HG03571 (cell line): ENCODE results near the gene AGPAT3.

Experiments
- ATAC-seq: cut with Tn5 transposase; IDR thresholded peaks from one replicate; pipeline ENCODE4 v1.9.1; 2021; ENCODE audit not compliant: unreplicated experiment

AGPAT3 gene

DNA sequence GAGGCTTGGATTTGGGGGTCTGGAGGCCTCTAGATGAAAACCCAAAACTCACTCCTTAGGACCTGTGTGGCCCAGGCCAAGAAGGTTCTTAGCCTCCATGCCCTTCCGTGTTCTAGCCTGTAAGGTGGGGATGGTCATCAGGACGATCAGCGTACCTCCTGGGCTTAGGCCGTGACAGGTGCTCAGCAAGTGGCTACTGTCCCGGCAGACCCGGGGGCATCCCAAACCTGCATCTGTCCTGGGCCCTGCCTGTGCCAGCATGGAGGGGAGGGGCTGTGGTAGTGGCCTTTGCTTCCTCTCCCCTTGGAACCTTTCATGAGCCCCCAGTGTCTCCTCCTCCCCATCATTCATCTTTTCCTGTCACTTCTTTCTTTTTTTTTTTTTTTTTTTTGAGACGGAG is 124.4 kb downstream of the AGPAT3 start:
- ATAC-seq: no peak

DNA sequence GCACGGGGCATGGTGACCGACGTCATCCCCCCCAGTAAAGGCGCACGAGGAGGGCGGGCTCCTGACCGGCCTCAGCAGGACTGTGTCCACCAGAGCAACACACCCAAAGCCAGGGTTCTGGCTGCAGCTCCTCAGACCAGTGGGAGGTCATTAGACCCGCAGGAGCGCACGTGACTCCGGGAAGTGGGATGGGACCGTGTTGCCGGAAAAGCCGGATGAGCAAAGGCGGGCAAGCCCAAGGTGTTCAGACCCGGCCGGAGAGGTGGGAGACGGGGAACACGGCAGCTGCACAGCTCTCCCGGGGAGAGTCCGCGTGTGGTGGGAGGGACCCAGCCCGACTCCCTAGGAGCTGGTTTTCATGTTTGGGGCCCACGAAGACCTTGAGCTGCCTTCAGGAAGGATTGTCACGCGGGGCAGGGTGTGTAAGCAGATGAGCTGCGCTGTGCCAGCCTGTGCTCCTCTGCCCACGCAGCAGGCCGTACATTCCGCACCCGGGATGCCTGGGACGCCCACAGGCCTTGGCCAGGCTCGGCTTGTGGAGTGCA is 126.5 kb downstream of the AGPAT3 start:
- ATAC-seq: no peak

DNA sequence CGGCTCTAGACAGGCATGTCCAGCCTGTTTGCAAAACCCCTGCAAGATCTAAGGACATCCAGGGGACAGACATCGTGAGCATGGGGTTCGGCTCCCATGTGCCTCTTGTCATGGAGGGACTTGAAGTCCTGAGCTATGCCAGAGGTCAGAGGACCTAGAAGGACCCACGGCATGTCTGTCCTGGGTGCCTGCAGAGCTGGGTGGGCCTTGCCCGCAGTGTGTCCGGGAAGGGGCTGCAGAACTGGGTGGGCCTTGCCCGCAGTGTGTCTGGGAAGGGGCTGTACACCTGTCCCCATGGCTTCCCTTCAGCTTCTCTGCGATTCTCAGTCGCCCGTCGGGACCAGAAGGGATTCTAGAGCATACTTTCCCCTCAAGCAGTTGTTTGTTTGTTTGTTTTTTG is 127.1 kb downstream of the AGPAT3 start:
- ATAC-seq: no peak

DNA sequence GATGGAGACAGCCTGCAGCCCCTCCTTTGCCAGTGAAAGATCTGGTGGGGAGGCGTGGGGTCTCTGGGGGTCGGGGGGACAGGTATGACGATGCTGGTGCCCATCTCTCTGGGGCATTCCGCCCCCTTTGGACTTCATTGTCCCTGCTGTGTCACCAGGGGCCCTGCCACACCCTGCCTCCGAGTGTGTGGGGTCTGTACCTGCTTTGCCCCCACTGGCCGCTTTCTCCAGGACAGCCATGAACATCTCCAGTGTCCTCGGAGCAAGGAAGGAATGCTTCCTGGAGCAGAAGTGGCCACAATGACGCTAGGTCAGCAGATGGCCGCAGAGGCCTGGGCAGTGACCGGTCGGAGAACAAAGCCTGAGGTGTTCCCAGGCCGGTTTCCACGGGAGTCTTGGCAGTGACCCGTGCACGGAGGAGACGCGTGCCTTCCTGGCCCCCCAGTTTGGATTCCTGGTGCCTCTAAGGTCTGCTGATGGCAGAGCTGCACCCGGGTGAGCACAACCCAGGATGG is 128.5 kb downstream of the AGPAT3 start:
- ATAC-seq: no peak

DNA sequence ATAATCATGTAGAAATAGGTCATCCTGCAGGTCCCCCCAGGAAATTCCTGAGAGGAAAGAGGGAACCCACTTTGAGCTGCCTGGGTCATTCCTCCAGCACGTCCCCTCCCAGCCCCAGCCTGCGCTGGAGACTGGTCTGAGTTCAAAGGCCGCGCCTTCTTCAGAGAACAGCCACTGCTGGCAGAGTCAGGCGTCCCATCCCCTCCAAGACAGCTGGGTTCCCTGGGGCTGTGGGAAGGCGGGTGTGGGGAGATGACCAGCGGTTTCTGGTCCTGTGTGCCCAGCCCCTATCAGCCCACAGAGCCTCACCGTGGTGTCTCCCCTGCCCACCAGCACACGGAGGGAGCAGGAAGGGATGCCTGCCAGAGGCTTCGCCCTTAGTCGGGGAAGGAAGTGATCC is 129.1 kb downstream of the AGPAT3 start:
- no peak for ATAC-seq

DNA sequence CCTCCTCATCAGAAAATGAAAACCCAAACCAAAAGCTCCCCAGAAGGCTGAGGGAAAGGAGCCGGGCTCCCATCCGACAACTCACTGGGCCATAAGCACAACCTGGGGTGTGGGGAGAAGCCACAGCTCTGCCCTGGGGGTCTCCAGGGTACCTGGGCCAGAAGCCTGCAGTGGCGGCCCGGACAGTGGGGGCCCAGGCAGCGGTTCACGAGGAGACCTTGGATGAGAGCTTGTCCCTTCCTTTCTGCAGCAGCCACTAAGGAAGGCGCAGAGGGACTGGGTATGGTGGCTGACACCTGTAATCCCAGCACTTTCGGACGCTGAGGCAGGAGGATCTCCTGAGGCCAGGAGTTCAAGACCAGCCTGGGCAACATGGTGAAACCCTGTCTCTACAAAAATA is 129.6 kb downstream of the AGPAT3 start:
- ATAC-seq: no peak

DNA sequence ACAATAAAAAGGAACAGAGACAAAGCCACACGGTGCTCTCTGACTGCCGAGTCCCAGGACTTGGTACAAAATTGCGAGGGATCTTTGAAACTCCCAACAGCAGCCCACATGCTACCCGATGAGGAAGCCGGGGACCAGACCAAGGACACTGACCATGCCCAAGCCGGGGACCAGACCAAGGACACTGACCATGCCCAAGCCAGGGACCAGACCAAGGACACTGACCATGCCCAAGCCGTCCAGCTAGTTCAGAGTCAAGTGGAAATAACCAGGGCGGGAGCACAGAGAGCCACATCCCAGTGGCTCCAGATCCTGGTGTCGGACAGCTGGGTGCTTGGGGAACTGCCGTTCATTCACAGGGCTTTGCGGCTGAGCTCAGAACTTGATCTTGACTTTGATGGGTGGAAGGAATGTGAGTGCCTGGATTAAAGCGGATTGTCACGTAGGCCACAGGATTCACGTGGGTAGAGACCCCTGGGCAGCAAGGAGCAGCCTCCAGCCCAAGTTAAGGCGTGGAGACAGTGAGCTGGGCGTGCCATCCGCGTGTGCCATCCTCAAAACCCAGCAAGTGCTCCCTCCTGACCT is 130.6 kb downstream of the AGPAT3 start:
- ATAC-seq: no peak

DNA sequence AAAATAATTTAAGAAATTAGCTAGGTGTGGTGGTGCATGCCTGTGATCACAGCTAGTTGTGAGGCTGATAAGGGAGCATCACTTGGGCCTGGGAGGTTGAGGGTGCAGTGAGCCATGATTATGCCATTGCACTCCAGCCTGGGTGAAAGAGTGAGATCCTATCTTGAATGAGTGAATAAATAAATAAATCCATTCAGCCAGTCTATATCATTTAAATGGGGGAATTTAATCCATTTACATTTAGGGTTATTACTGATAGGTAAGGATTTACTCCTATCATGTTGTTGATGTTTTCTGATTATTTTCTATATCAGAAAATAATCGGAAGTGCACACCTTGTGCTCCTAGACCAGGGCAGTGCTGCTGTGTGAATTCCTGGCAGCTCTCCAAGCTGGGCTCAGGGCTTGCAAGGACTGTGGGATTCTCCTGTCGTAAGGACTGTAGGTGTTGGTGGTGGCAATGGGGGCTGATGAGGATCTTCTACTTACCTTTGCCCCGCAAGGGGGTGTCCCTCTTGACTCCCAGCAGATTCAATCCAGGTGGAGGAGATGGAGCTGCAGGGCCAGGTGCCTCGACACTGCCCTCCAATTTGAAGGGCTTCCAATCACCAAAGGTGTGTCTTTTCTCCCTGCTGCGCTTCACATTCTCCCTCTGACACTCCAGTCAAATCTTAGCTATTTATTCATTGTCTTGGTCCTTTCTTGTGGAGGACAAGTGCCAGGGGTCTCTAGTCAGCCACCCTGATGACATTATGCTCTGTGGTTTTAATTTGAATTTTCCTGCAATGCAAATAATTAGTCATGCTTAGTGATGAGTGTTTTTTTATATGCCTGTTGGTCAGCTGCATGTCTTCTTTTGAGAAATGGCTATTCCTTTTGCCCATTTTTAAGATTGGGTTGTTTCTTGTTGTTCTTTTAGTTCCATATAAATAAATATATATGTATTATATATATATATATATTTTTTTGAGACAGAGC is 133.0 kb downstream of the AGPAT3 start:
- ATAC-seq: no peak

DNA sequence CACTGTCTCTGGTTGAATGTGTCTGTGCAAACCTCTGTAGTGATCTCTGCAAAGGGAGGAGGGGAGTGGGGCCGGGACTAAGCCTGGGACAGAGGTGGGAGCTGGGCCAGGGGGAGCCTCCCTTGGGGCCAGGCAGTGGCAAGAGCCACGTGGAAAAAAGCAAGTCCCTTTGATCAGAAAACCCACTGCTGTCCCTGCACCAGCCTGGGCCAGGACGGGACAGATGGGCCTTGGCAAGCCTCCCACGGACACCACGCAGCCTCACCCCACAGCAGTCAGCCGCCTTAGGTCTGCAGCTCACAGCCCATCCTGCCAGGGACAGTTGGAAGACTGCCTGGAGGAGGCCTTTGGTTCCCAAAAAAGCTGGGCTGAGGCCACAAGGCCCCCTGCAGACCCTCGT is 135.3 kb downstream of the AGPAT3 start:
- ATAC-seq: no peak

DNA sequence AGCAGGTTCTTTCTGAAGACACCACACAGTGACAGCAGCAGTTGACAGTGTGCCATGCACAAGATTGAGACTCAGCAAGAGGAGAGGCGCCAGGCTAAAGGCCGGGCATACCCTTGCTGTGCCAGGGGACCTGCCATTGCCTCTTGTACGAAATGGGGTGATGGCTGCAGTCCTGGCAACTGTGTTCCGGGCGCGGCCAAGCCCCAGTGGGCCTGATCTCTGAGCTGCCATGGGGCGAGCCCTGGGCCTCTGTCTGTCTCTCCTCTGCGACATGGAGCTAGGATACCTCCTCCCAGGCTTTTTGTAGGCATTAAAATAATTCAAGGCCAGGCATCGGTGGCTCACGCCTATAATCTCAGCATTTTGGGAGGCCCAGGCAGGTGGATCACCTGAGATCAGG is 137.5 kb downstream of the AGPAT3 start:
- no peak for ATAC-seq

DNA sequence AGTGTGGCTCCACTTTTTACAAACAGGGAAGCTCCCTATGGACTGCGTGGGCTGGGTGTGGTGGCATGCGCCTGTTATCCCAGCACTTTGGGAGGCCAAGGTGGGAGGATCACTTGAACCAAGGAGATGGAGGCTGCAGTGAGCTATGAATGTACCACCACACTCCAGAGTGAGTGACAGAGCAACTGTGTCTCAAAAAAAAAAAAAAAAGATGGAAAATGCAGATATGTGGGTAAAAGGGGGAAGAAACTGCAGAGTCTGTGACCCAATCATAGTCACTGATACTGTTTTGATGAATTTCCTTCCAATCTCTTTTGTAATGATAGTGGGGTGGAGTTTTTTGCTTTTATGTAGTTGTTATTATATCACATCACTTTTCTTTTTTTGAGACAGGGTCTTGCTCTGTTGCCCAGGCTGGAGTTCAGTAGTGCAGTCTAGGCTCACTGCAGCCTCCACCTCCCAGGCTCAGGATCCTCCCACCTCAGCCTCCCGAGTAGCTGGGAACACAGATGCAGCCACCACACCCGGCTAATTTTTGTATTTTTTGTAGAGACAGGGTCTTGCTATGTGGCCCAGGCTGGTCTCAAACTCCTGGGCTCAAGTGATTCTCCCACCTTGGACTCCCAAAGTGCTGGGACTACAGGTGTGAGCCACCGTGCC is 138.4 kb downstream of the AGPAT3 start:
- no peak for ATAC-seq

DNA sequence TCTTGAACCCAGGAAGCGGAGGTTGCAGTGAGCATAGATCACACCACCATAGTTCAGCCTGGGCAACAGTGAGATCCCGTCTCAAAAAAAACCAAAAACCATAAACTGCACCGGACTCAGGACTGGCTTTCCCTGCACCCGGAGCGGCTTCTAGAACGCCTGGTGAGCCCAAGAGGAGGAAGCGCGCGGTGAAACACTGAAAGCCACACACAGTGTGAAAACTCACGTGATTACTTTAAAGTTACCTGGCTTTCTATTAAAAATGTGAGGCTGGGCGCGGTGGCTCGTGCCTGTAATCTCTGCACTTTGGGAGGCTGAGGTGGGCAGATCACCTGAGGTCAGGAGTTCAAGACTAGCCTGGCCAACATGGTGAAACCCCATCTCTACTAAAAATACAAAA is 140.0 kb downstream of the AGPAT3 start:
- ATAC-seq: no peak

DNA sequence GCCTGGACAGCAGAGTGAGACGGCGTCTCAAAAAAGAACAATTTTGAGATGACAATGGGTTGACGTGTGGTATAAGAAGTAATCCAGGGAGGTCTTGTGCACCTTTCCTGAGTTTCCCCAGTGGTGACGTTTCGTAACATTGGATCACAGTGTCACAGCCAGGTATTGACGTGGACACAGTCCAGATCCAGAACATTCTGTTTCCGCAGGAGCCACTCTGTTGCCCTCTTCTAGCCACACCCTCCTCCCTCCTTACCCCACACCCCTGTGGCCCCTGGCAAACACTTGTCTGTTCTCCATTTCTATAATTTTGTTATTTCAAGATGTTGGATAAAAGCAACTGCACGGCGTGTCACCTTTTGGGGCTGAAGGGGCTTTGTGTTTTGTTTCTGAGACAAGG is 140.6 kb downstream of the AGPAT3 start:
- ATAC-seq: no peak

DNA sequence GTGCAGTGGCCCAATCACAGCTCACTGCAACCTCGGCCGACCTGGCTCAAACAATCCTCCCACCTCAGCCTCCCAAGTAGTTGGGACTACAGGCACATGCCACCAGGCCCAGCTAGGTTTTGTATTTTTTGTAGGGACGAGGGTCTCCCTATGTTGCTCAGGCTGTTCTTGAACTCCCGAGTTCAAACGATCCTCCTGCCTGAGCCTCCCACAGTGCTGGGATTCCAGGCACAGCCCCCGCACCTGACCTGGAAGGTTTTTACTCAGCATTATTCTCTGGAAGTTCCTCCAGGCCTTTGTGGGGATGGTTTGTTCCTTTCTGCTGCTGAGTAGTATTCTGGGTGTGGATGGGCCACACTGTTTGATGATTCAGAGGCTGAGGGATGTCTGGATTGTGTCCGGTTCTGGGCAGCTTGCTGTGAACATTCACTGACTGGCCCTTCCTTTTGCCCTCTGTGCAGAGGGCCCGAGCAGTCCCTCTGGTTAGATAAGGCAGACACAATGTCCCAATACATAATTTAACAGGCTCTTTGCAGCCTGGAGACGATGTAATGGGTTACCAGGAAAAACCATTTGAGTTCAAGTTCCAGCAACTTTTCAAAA is 141.1 kb downstream of the AGPAT3 start:
- ATAC-seq: no peak

DNA sequence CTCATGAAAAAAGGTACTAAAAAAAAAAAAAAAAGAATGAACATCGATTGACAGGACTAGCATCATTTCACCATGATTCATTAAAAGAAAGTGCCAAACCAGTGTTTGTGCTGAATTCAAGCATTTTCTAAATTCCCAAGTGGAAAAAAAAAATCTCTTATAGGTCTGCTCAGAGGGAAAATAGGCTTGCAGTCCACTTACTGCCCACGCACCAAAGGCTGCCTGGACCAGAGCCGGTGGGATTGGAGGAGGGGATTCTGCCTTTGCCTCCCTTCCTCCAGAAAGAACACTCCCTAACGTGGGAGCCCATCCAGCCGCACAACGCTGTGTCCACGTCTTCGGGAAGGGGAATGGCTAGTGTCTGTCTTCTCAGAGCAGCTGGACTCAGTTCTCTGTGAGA is 141.6 kb downstream of the AGPAT3 start:
- ATAC-seq: no peak

DNA sequence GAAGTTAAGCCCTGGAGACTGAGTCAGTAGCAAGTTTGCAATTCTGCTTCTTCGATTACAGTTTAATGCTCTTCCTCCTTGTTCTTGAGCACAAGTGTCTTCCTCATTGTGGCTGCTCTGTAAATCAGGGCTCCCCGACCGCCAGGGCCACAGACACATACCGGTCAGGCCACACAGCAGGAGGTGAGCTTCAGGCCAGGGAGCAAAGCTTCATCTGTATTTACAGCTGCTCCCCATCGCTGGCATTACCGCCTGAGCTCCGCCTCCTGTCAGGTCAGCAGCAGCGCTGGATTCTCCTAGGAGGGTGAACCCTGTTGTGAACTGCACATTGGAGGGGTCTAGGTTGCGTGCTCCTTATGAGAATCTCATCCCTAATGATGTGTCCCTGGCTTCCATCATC is 145.4 kb downstream of the AGPAT3 start:
- ATAC-seq: no peak

DNA sequence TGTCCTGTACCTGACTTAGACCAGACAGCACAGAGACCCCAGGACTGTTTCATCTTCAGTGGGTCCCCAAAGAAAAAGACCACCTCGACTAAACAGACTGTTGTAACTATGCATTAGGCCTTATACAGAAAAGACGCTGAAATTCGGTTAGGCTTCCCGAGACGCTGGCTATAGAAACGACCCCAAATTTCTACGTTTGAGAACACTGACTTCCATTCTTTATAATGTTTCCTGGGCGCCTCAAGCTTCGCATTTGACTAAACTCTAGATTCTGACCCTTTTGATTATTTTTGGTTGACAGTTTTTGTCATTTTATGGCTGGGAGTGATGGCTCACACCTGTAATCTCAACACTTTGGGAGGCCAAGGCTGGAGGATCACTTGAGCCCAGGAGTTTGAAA is 146.1 kb downstream of the AGPAT3 start:
- ATAC-seq: no peak

DNA sequence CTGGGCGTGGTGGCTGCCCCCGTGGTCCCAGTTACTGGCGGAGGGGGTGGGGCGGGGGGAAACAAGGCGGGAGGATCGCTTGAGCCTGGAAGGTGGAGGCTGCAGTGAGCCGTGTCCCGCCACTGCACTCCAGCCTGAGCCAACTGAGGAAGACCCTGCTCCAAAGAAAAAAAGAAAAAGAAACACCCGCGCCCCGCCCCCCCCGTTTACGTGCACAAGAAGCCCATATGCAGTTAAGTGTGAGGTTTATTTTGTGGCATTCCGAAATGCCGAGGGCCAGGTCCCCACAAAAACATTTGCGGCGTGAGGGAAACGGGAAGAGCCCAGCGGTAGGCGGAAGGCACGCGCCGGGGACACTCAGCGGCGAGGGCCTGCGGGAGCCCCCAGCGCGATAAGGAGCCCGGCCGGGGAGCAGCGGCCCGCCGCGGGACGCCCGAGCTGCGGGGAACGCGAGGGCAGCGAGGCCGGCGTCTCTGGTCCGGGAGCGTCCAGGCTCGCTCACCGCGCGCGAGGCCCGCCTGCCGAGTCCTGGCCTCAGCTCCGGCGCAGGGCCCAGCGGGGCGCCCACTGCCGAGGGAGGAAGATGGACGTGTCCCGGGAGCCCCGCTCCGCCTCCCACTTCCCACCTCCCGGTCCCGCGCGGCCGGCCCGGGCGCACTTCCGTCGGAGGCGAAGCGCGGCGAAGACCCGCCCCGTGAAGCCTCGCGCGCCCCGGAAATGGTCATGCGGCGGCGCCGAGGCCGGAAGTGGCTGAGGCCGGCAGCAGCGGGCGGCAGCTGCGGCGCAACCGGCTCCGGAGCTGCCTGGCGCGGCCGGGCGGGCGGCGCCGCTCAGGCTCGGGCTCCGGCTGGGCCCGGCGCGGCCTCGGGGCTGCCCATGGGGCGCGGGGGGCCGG is 146.8 kb downstream of the AGPAT3 start, which contains the start of gene TRAPPC10:
TRAPPC10 (plus strand) TSS at position 731 of the 895 bp plus-strand sequence. CDS start 185 bp downstream, outside the sequence.
- peak; percentile 59 for ATAC-seq

DNA sequence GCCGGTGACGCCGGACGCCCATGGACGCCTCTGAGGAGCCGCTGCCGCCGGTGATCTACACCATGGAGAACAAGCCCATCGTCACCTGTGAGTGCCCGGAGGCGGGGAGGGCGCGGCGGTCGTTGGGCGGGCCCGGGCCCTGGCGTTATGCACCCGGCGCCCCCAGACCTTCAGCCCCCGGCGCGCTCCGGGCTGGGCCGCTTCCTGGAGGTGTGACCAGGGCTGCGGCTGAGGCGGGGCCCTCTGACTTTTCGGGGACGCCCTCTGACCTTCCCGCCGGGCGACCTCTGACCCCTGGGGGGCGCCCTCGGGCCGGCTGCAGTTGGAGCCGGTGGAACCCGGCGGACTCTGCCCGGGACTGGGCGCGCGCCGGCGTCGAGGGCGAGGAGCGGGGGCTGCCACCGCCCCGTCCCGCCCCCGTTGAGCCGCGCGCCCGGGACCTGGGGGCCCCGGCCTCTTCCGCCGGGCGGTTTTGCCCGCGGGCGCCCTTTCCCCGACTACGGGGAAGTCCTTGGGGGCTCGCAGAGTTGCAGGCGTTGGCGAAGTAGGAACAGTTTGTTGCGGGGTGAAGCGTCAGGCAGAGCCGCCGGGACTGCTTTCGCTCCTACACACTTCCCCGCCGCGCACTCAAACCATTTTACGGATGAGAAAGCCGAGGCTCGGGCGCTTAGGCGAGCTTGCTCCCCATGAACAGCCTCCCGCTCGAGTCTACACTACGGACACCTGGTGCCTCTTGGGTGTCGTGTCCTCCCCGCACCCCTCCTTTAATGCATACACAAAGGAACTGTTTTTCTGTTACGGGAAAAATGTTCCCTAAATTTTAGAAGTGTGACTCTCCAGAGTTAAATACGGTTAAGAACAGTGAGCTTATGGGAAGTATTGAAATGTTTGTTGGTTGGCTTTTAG is 147.7 kb downstream of the AGPAT3 start:
- ATAC-seq: peak; percentile 63
